GM08714 (cell line): ENCODE measurements around the gene THADA.
A peak's percentile ranks its signal among the peaks of the same experiment; 100 is the strongest.

Experiments
- H3K4me3 ChIP-seq: fragments of 200-500 bp; sonication (Bioruptor generic); 2 replicates; pipeline ENCODE4 v1.5.1; 2014; ENCODE audit warnings: mild to moderate bottlenecking, low read length, inconsistent platforms
- ZNF274 ChIP-seq: IDR thresholded peaks from 2 replicates; pipeline ENCODE4 v1.6.1; 2012; ENCODE audit warnings: mild to moderate bottlenecking, low read depth, low read length

The THADA gene

GRCh38 chr2:43480874-43481273 lies 115.0 kb downstream of the THADA start:
- H3K4me3 ChIP-seq = no peak overlapping the region
- TF ChIP-seq ZNF274 = no peak

GRCh38 chr2:43478412-43479086 lies 117.3 kb downstream of the THADA start:
- no peak for TF ChIP-seq ZNF274
- H3K4me3 ChIP-seq = no peak overlapping the region

GRCh38 chr2:43475922-43476321 lies 119.9 kb downstream of the THADA start:
- no peak overlapping the region for H3K4me3 ChIP-seq
- TF ChIP-seq ZNF274 = no peak

- H3K4me3 ChIP-seq = no peak overlapping the region
- no peak for TF ChIP-seq ZNF274
These were observed 120.5 kb downstream of the THADA start for GRCh38 chr2:43475137-43475846.

- TF ChIP-seq ZNF274 = no peak
These were observed 121.6 kb downstream of the THADA start for GRCh38 chr2:43474273-43474672.

GRCh38 chr2:43473767-43474166 lies 122.1 kb downstream of the THADA start:
- H3K4me3 ChIP-seq = no peak overlapping the region
- no peak for TF ChIP-seq ZNF274

More at GRCh38 chr2:43474273-43474672, 121.6 kb downstream of the THADA start:
- H3K4me3 ChIP-seq = no peak overlapping the region

- no peak for TF ChIP-seq ZNF274
These were observed 123.2 kb downstream of the THADA start for GRCh38 chr2:43472527-43473194.

GRCh38 chr2:43469713-43470112 lies 126.1 kb downstream of the THADA start:
- no peak for TF ChIP-seq ZNF274
- H3K4me3 ChIP-seq = no peak overlapping the region

More at GRCh38 chr2:43472527-43473194, 123.2 kb downstream of the THADA start:
- H3K4me3 ChIP-seq = no peak overlapping the region

- no peak overlapping the region for H3K4me3 ChIP-seq
- TF ChIP-seq ZNF274 = no peak
These were observed 126.7 kb downstream of the THADA start for GRCh38 chr2:43469094-43469493.

- no peak for TF ChIP-seq ZNF274
- no peak overlapping the region for H3K4me3 ChIP-seq
These were observed 127.9 kb downstream of the THADA start for GRCh38 chr2:43467891-43468290.

GRCh38 chr2:43465234-43465633 lies 130.6 kb downstream of the THADA start:
- H3K4me3 ChIP-seq = no peak overlapping the region
- no peak for TF ChIP-seq ZNF274

GRCh38 chr2:43464590-43464989 lies 131.2 kb downstream of the THADA start:
- TF ChIP-seq ZNF274 = no peak
- H3K4me3 ChIP-seq = no peak overlapping the region

- no peak for TF ChIP-seq ZNF274
- no peak overlapping the region for H3K4me3 ChIP-seq
These were observed 132.8 kb downstream of the THADA start for GRCh38 chr2:43462866-43463641.

- peak overlapping the region; percentile 66; the same call in 1 of the 2 replicates for H3K4me3 ChIP-seq
- no peak for TF ChIP-seq ZNF274
These were observed 134.3 kb downstream of the THADA start for GRCh38 chr2:43461453-43462073.
